Measurements from ENCODE around the gene TUB.

Gene TUB

GRCh38 chr11:8097926-8098325, 16.9 kb downstream of the TUB start:
- H3K4me3 ChIP-seq (ENCODE audit: low read depth, low read length) = no peak overlapping the region
- H3K4me1 ChIP-seq (ENCODE audit: control insufficient read depth, insufficient read depth, low read length) = no peaks in the 10 kb centered on the region
- H3K36me3 ChIP-seq (ENCODE audit: control insufficient read depth, insufficient read depth, low read length) = peaks cover 24% of the 10 kb centered on the region
- no peaks in the 10 kb centered on the region for H3K9me3 ChIP-seq (ENCODE audit: control insufficient read depth, insufficient read depth, low read length)
- no peaks in the 10 kb centered on the region for H3K27me3 ChIP-seq (ENCODE audit: control insufficient read depth, insufficient read depth, low read length)
- H3K9ac ChIP-seq (ENCODE audit: low read depth, low read length) = no peak overlapping the region

DNA sequence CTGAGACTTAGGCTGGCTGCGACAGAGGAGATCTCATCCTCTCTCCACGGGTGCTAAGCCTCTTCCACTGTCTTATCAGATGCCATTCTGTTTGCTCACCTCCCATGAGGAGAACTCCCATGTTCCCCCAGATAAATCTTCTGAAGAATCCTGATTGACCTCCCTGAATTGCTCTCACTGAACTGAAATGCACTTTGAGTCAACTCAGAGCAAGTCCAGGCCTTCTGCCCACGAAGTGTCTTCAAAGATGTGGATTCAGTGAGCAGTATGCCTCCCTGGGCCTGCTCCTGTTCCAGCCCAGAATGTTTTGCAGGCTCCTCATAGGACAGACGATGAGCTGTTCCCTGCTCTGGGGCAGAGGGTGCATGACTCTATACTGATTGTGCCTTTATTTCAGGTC, 17.4 kb downstream of the TUB start:
- Histone ChIP-seq H3K9ac (ENCODE audit: low read depth, low read length) (no peak overlapping the region), H3K9me3 (ENCODE audit: control insufficient read depth, insufficient read depth, low read length) (no peaks in the 10 kb centered on the region), H3K4me3 (ENCODE audit: low read depth, low read length) (no peak overlapping the region), H3K27me3 (ENCODE audit: control insufficient read depth, insufficient read depth, low read length) (no peaks in the 10 kb centered on the region), H3K4me1 (ENCODE audit: control insufficient read depth, insufficient read depth, low read length) (no peaks in the 10 kb centered on the region), H3K36me3 (ENCODE audit: control insufficient read depth, insufficient read depth, low read length) (peaks cover 23% of the 10 kb centered on the region)

DNA sequence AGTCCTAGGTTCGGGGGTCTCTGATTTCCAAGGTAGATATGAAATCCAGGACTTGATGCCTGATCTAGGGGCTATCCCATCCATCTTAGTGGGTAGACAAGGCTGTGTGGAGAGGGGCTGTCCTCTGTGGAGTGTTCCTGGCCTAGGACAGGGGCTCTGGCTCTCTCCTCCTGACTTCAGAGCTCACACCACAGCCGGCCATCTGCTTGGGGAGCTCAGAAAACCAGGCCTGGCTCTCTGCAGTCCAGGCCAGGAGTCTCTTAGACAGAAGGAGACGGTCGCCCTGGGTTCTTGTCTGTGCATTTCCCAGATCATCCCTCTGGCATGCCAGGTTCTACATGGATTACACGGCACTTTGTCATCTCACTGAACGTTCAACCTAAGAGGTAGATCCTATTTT, 17.9 kb downstream of the TUB start:
- Histone ChIP-seq H3K36me3 (ENCODE audit: control insufficient read depth, insufficient read depth, low read length) (peaks cover 23% of the 10 kb centered on the region), H3K4me1 (ENCODE audit: control insufficient read depth, insufficient read depth, low read length) (no peaks in the 10 kb centered on the region), H3K9ac (ENCODE audit: low read depth, low read length) (no peak overlapping the region)

GRCh38 chr11:8099291-8099899, 18.4 kb downstream of the TUB start:
- no peaks in the 10 kb centered on the region for H3K27me3 ChIP-seq (ENCODE audit: control insufficient read depth, insufficient read depth, low read length)
- no peaks in the 10 kb centered on the region for H3K4me1 ChIP-seq (ENCODE audit: control insufficient read depth, insufficient read depth, low read length)
- H3K4me3 ChIP-seq (ENCODE audit: low read depth, low read length) = no peak overlapping the region
- H3K9ac ChIP-seq (ENCODE audit: low read depth, low read length) = no peak overlapping the region
- H3K36me3 ChIP-seq (ENCODE audit: control insufficient read depth, insufficient read depth, low read length) = peaks cover 23% of the 10 kb centered on the region
- no peaks in the 10 kb centered on the region for H3K9me3 ChIP-seq (ENCODE audit: control insufficient read depth, insufficient read depth, low read length)

More for the DNA sequence above, 17.9 kb downstream of the TUB start:
- no peaks in the 10 kb centered on the region for H3K9me3 ChIP-seq (ENCODE audit: control insufficient read depth, insufficient read depth, low read length)
- no peak overlapping the region for H3K4me3 ChIP-seq (ENCODE audit: low read depth, low read length)
- no peaks in the 10 kb centered on the region for H3K27me3 ChIP-seq (ENCODE audit: control insufficient read depth, insufficient read depth, low read length)

- Histone ChIP-seq H3K4me3 (ENCODE audit: low read depth, low read length) (no peak overlapping the region), H3K9ac (ENCODE audit: low read depth, low read length) (no peak overlapping the region), H3K36me3 (ENCODE audit: control insufficient read depth, insufficient read depth, low read length) (peaks cover 26% of the 10 kb centered on the region), H3K9me3 (ENCODE audit: control insufficient read depth, insufficient read depth, low read length) (no peaks in the 10 kb centered on the region), H3K4me1 (ENCODE audit: control insufficient read depth, insufficient read depth, low read length) (no peaks in the 10 kb centered on the region), H3K27me3 (ENCODE audit: control insufficient read depth, insufficient read depth, low read length) (no peaks in the 10 kb centered on the region)
Measured at GRCh38 chr11:8100158-8100557, 19.1 kb downstream of the TUB start.

- no peak overlapping the region for H3K9ac ChIP-seq (ENCODE audit: low read depth, low read length)
- H3K27me3 ChIP-seq (ENCODE audit: control insufficient read depth, insufficient read depth, low read length) = no peaks in the 10 kb centered on the region
- H3K4me1 ChIP-seq (ENCODE audit: control insufficient read depth, insufficient read depth, low read length) = no peaks in the 10 kb centered on the region
- no peak overlapping the region for H3K4me3 ChIP-seq (ENCODE audit: low read depth, low read length)
- peaks cover 26% of the 10 kb centered on the region for H3K36me3 ChIP-seq (ENCODE audit: control insufficient read depth, insufficient read depth, low read length)
- no peaks in the 10 kb centered on the region for H3K9me3 ChIP-seq (ENCODE audit: control insufficient read depth, insufficient read depth, low read length)
Measured at GRCh38 chr11:8100605-8101004, 19.6 kb downstream of the TUB start.

DNA sequence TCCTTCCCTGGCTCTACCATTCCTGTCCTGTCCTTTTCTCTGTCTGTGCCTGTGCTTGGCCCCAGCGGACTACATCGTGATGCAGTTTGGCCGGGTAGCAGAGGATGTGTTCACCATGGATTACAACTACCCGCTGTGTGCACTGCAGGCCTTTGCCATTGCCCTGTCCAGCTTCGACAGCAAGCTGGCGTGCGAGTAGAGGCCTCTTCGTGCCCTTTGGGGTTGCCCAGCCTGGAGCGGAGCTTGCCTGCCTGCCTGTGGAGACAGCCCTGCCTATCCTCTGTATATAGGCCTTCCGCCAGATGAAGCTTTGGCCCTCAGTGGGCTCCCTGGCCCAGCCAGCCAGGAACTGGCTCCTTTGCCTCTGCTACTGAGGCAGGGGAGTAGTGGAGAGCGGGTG, 20.4 kb downstream of the TUB start:
- H3K4me1 ChIP-seq (ENCODE audit: control insufficient read depth, insufficient read depth, low read length) = no peaks in the 10 kb centered on the region
- H3K36me3 ChIP-seq (ENCODE audit: control insufficient read depth, insufficient read depth, low read length) = peaks cover 26% of the 10 kb centered on the region
- H3K9ac ChIP-seq (ENCODE audit: low read depth, low read length) = no peak overlapping the region
- H3K27me3 ChIP-seq (ENCODE audit: control insufficient read depth, insufficient read depth, low read length) = no peaks in the 10 kb centered on the region
- H3K4me3 ChIP-seq (ENCODE audit: low read depth, low read length) = no peak overlapping the region
- no peaks in the 10 kb centered on the region for H3K9me3 ChIP-seq (ENCODE audit: control insufficient read depth, insufficient read depth, low read length)

GRCh38 chr11:8102296-8102915, 21.4 kb downstream of the TUB start:
- H3K4me1 ChIP-seq (ENCODE audit: control insufficient read depth, insufficient read depth, low read length) = no peaks in the 10 kb centered on the region
- H3K36me3 ChIP-seq (ENCODE audit: control insufficient read depth, insufficient read depth, low read length) = peaks cover 18% of the 10 kb centered on the region
- H3K27me3 ChIP-seq (ENCODE audit: control insufficient read depth, insufficient read depth, low read length) = no peaks in the 10 kb centered on the region
- no peak overlapping the region for H3K9ac ChIP-seq (ENCODE audit: low read depth, low read length)
- H3K4me3 ChIP-seq (ENCODE audit: low read depth, low read length) = no peak overlapping the region
- H3K9me3 ChIP-seq (ENCODE audit: control insufficient read depth, insufficient read depth, low read length) = no peaks in the 10 kb centered on the region

DNA sequence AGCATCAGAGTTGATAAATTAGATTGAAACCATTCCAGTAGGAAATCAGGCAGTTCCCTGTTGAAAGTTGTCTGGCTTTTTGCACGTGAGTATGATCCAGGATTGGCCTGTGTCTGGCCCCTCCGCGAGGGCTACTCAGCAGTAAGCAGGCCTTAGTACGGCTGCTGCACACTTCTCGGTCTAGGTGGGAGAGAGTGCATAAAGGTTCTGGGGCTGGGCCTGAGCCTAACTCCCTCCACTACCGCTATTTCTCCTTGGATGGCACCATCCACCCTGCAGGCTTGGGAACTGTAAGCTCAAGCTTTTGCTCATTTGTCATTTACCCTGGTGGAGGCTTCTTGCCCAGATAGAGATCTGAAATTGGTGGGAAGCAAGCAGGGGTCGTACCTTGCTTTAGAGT, 22.0 kb downstream of the TUB start:
- Histone ChIP-seq H3K9me3 (ENCODE audit: control insufficient read depth, insufficient read depth, low read length) (no peaks in the 10 kb centered on the region), H3K4me3 (ENCODE audit: low read depth, low read length) (no peak overlapping the region), H3K27me3 (ENCODE audit: control insufficient read depth, insufficient read depth, low read length) (no peaks in the 10 kb centered on the region), H3K9ac (ENCODE audit: low read depth, low read length) (no peak overlapping the region), H3K4me1 (ENCODE audit: control insufficient read depth, insufficient read depth, low read length) (no peaks in the 10 kb centered on the region), H3K36me3 (ENCODE audit: control insufficient read depth, insufficient read depth, low read length) (peaks cover 17% of the 10 kb centered on the region)

- H3K9me3 ChIP-seq (ENCODE audit: control insufficient read depth, insufficient read depth, low read length) = no peaks in the 10 kb centered on the region
- no peaks in the 10 kb centered on the region for H3K4me1 ChIP-seq (ENCODE audit: control insufficient read depth, insufficient read depth, low read length)
- H3K4me3 ChIP-seq (ENCODE audit: low read depth, low read length) = no peak overlapping the region
- no peak overlapping the region for H3K9ac ChIP-seq (ENCODE audit: low read depth, low read length)
- no peaks in the 10 kb centered on the region for H3K27me3 ChIP-seq (ENCODE audit: control insufficient read depth, insufficient read depth, low read length)
- H3K36me3 ChIP-seq (ENCODE audit: control insufficient read depth, insufficient read depth, low read length) = peaks cover 11% of the 10 kb centered on the region
Measured at GRCh38 chr11:8103909-8104308, 22.9 kb downstream of the TUB start.

DNA sequence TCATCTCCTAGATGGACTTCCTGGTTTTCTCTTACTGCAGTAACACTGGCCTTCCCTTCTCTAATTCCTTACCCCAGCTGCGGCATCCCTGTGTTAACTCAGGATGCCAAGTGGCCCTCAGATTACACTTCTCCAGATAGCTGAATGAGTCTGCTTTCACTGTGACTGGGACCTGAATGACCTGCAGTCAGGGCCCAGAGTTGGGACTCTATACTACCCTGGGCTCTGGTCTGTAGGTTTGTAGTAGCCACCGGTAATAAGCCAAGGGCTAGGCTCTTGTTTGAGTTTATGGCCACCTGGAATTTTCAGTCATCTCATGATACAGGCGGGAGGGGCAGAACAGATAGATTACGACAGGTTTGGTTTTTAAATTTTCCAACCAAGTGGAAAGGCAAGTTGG, 24.1 kb downstream of the TUB start:
- H3K4me3 ChIP-seq (ENCODE audit: low read depth, low read length) = no peak overlapping the region
- no peaks in the 10 kb centered on the region for H3K4me1 ChIP-seq (ENCODE audit: control insufficient read depth, insufficient read depth, low read length)
- H3K9me3 ChIP-seq (ENCODE audit: control insufficient read depth, insufficient read depth, low read length) = no peaks in the 10 kb centered on the region
- no peak overlapping the region for H3K9ac ChIP-seq (ENCODE audit: low read depth, low read length)
- no peaks in the 10 kb centered on the region for H3K27me3 ChIP-seq (ENCODE audit: control insufficient read depth, insufficient read depth, low read length)
- peaks cover 14% of the 10 kb centered on the region for H3K36me3 ChIP-seq (ENCODE audit: control insufficient read depth, insufficient read depth, low read length)

DNA sequence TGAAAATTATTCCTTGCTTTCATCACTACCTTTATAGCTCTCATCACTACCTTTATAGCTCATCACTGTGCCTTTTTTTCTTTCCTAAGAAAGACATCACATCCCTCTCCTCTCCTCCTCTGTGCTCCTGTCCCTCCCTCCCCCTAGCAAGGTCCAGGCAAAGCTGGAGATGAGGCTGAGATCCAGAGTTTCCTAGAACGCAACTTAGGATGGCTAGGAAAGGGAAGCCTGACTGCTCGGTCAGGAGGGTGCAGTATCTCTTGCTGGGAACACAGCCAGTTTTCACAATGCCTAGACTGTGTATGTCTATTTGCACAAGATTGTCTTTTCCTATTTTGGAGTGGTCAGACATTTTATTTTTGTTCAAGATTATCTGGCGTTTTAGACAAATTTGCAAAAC, 24.7 kb downstream of the TUB start:
- no peaks in the 10 kb centered on the region for H3K27me3 ChIP-seq (ENCODE audit: control insufficient read depth, insufficient read depth, low read length)
- H3K9me3 ChIP-seq (ENCODE audit: control insufficient read depth, insufficient read depth, low read length) = no peaks in the 10 kb centered on the region
- H3K4me1 ChIP-seq (ENCODE audit: control insufficient read depth, insufficient read depth, low read length) = no peaks in the 10 kb centered on the region
- H3K9ac ChIP-seq (ENCODE audit: low read depth, low read length) = no peak overlapping the region
- H3K36me3 ChIP-seq (ENCODE audit: control insufficient read depth, insufficient read depth, low read length) = peaks cover 20% of the 10 kb centered on the region
- H3K4me3 ChIP-seq (ENCODE audit: low read depth, low read length) = no peak overlapping the region

Measured in iPS-15b (cell line).